Uterus (tissue), 2 donors: ENCODE measurements around the gene HLA-DQB1.

Source experiments
- CTCF ChIP-seq, 4 experiments: fragments of 200-600 bp in 2 of 4; fragments of 450-650 bp in 2 of 4; sonication (generic) in 2 of 4; IDR thresholded peaks; one replicate each; pipeline ENCODE4 v1.5.1; 2016 to 2019; ENCODE audit warnings: antibody characterized with exemption in 4 of 4, mild to moderate bottlenecking in 2 of 4, moderate library complexity in 1 of 4
- POLR2A ChIP-seq, 2 donors: fragments of 450-650 bp; IDR thresholded peaks; one replicate each; pipeline ENCODE4 v1.6.1; 2016; ENCODE audit warnings: antibody characterized with exemption in 2 of 2, mild to moderate bottlenecking in 1 of 2, moderate library complexity in 1 of 2

- no peak for TF ChIP-seq POLR2A (IDR thresholded peaks at IDR 0.05)
- no peak for TF ChIP-seq CTCF (IDR thresholded peaks at IDR 0.05)
Measured at GRCh38 chr6:32617751-32618150, 48.7 kb downstream of the HLA-DQB1 start.
